HG03280 (cell line): Measurements from ENCODE around the gene CSDE1.

Experiments
- ATAC-seq: cut with Tn5 transposase; IDR thresholded peaks from one replicate; pipeline ENCODE4 v1.9.1; 2021; ENCODE audit warnings: mild to moderate bottlenecking, moderate library complexity; ENCODE audit not compliant: unreplicated experiment

CSDE1 gene

GRCh38 chr1:114750780-114751179 is 7.0 kb downstream of the CSDE1 start:
- no peak for ATAC-seq

- no peak for ATAC-seq
Measured at GRCh38 chr1:114749835-114750234, 7.9 kb downstream of the CSDE1 start.

- no peak for ATAC-seq
Measured at GRCh38 chr1:114746450-114747121, 11.2 kb downstream of the CSDE1 start.

GRCh38 chr1:114745291-114745690 is 12.5 kb downstream of the CSDE1 start:
- ATAC-seq = no peak

GRCh38 chr1:114741963-114742746 is 15.6 kb downstream of the CSDE1 start:
- no peak for ATAC-seq

GRCh38 chr1:114740331-114740730 is 17.5 kb downstream of the CSDE1 start:
- ATAC-seq = no peak

- ATAC-seq = no peak
Measured at GRCh38 chr1:114737314-114737849, 20.4 kb downstream of the CSDE1 start.

- ATAC-seq = no peak
Measured at GRCh38 chr1:114735479-114735878, 22.3 kb downstream of the CSDE1 start.

- no peak for ATAC-seq
Measured at GRCh38 chr1:114729782-114730181, 28.0 kb downstream of the CSDE1 start.

- no peak for ATAC-seq
Measured at GRCh38 chr1:114728553-114728952, 29.2 kb downstream of the CSDE1 start.

- ATAC-seq = no peak
Measured at GRCh38 chr1:114725230-114725629, 32.6 kb downstream of the CSDE1 start.

- no peak for ATAC-seq
Measured at GRCh38 chr1:114723915-114724314, 33.9 kb downstream of the CSDE1 start.

GRCh38 chr1:114723457-114723856 is 34.3 kb downstream of the CSDE1 start:
- no peak for ATAC-seq

GRCh38 chr1:114720492-114720891 is 37.3 kb downstream of the CSDE1 start:
- ATAC-seq = no peak

GRCh38 chr1:114719424-114719787 is 38.4 kb downstream of the CSDE1 start:
- ATAC-seq = no peak

- no peak for ATAC-seq
Measured at GRCh38 chr1:114718661-114719423, 38.9 kb downstream of the CSDE1 start.

- ATAC-seq = peak; percentile 97
Measured at GRCh38 chr1:114716304-114717170, 41.2 kb downstream of the CSDE1 start, which contains the start of gene NRAS. Gene NRAS (minus strand): TSS chr1:114716771. CDS start chr1:114716160, 611 bp downstream.

- ATAC-seq = peak; percentile 4
Measured at GRCh38 chr1:114715952-114716303, 41.9 kb downstream of the CSDE1 start.

- no peak for ATAC-seq
Measured at GRCh38 chr1:114712977-114713376, 44.8 kb downstream of the CSDE1 start.

GRCh38 chr1:114710360-114710759 is 47.4 kb downstream of the CSDE1 start:
- ATAC-seq = no peak
